Right renal pelvis (tissue), 4 donors: ENCODE measurements around the gene CCDC121. TPM values are rescaled to one million over a fixed set of nuclear protein-coding genes. Genes with fewer than 3 reads are reported as not detected.
A peak's percentile ranks its signal among the peaks of the same experiment; 100 is the strongest.

Source experiments
- DNase-seq, 4 donors: peaks; one replicate each; pipeline ENCODE4 v3.0.0-alpha.2; 2013; ENCODE audit warnings: low read depth in 4 of 4, low spot score in 3 of 4, missing footprints in 1 of 4
- polyA plus RNA-seq, 4 donors: library from polyadenylated mRNA; unstranded; fragments of 120-200 nt; gene quantifications; one replicate each; pipeline ENCODE4 v1.2.1, GENCODE V29; 2013; ENCODE audit not compliant: insufficient read length in 4 of 4

Gene CCDC121, protein sequence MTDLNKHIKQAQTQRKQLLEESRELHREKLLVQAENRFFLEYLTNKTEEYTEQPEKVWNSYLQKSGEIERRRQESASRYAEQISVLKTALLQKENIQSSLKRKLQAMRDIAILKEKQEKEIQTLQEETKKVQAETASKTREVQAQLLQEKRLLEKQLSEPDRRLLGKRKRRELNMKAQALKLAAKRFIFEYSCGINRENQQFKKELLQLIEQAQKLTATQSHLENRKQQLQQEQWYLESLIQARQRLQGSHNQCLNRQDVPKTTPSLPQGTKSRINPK
- 10 to 100 TPM; 11.2 to 14.5 (median 13.6) TPM for polyA plus RNA-seq

GRCh38 chr2:27628767-27629709, at the start of gene CCDC121, which contains the start of gene GPN1:
TSS of gene CCDC121 (minus strand) at chr2:27629012. CDS start at chr2:27627799, 1,213 bp downstream.
TSS of gene GPN1 (plus strand) at chr2:27629050. CDS start at chr2:27629059, 9 bp downstream.
- DNase-seq = peak; percentile 61 to 70 (median 64)

DNA sequence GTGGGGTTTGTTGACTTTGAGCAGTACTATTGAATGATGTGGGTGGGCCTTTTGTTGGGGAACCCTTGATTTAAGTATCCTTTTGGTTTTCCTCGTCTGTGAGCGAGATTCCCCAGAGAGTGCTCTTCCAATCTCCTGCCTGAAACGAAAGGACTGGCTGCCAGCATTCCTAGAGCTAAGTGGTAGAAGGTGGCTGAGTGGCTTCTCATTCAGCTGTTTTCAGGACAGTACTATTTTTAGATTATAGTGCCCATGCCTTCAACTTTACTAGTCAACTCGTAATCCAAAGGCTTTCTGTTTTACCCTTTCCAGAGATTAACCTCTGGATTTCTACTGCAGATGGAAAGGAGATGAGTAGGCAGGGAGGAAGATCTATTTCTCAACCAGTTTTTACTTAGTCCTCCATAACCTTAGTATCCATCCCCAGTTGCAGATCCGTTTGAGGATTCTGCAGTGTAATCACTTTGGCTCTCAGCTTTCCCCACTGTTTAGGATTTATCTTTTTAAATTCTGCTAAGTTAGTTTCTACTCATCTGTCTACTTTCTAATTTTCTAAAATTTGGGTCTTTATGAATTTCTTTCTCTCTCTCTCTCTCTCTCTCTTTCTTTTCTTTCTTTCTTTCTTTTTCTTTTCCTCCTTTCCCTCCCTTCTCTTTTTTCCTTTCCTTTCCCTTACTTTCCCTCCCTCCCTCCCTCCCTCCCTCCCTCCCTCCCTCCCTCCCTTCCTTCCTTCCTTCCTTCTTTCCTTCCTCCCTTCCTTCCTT, 44.1 kb upstream of the CCDC121 start:
- no peak for DNase-seq

DNA sequence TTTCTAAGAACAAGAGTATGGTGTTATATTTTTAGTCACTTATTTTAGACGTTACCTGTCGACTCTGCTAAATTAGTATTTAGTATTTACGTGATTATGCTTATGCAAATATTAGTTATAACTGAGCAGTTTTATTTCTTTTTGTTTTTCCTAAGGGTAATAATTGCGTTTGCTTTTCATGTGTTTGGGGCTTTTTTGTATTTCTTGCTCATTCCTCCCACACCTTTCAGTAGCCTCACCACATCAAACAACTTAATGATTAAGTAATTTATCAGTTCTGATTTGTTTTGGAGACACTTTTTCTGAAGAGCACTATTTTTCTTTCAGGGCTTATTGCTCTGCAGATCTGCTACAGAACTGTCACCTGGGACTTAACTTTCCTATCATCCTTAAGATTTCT, 42.4 kb upstream of the CCDC121 start:
- no peak for DNase-seq

GRCh38 chr2:27667446-27667845, 38.6 kb upstream of the CCDC121 start:
- no peak for DNase-seq

DNA sequence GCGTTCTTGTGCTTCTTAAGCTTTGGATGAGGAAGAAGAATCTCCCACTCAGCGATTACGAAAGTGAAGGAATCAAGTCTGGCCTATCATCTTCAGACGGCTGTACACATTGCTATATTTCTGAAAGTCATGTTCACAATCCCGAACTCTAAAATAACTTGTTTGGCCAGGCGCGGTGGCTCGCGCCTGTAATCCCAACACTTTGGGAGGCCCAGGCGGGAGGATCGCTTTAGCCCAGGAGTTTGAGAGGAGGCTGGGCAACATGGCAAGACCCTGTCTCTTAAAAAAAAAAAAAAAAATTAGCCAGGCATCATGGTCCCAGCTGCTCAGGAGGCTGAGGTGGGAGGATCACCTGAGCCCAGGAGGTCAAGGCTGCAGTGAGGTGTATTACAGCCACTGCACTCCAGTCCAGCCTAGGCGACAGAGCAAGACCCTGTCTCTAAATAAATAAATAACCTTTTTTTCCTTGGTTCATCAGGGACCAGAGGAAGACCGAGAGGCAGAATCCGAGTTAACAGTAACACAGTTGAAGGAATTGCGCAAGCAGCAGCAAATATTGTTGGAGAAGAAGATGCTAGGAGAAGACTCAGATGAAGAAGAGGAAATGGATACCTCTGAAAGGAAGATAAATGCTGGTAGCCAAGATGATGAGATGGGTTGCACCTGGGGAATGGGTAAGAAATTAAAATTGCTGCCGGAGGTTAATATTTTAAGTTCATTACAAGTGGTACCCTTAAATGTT, 36.0 kb upstream of the CCDC121 start:
- DNase-seq = no peak

DNA sequence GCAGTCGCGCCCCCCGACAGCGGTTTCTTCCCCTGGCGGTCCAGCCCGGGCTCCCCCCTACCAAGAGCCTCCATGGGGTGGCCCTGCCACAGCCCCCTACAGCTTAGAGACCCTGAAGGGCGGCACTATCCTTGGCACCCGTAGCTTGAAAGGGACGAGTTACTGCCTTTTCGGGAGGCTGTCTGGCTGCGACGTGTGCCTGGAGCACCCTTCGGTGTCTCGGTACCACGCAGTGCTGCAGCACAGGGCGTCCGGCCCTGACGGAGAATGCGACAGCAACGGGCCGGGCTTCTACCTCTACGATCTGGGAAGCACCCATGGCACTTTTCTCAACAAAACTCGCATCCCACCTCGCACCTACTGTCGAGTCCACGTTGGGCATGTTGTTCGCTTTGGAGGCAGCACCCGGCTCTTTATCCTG, 35.4 kb upstream of the CCDC121 start:
- DNase-seq = no peak

DNA sequence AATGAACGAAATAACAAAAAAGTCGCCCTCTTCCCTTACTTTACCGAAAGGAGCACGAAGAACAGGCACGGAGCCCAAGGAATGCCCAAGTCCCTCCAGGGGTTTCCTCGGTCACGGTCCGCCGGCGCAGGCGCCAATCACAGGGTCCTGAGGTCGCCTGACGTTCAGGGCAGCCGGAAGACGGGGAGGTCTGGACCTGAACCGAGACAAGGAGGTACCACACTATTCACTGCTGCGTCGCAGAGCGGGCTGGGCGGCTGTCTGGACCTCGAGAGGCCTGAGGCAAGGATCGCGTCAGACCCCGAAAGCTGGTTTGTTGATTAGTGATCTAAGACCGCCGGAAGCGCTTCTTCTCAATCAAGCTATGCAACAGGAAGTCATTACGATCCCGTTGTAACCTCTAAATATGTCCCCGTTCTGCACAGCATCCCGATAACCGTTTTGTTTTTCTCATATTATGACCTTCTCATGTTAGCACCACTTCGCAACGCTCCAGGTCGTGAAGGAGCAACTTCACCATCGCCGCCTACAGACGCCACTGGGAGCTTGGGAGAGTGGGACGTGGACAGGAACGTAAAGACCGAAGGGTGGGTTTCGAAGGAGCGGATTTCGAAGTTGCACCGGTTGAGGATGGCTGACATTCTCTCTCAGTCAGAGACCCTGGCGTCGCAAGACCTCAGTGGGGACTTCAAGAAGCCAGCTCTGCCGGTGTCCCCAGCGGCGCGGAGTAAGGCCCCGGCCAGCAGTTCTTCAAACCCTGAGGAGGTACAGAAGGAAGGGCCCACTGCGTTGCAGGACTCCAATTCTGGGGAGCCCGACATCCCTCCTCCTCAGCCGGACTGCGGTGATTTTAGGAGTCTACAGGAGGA, 34.7 kb upstream of the CCDC121 start, which contains the start of the genes SLC4A1AP and SUPT7L:
Gene SLC4A1AP, plus strand, starts transcription at position 605 of the 869 bp plus-strand sequence. Its CDS starts 26 bp downstream, at position 631.
Gene SUPT7L, minus strand, starts transcription at position 330 of the 869 bp plus-strand sequence. CDS start 1,422 bp downstream, outside the sequence.
- peak; percentile 73 to 85 (median 74) for DNase-seq

DNA sequence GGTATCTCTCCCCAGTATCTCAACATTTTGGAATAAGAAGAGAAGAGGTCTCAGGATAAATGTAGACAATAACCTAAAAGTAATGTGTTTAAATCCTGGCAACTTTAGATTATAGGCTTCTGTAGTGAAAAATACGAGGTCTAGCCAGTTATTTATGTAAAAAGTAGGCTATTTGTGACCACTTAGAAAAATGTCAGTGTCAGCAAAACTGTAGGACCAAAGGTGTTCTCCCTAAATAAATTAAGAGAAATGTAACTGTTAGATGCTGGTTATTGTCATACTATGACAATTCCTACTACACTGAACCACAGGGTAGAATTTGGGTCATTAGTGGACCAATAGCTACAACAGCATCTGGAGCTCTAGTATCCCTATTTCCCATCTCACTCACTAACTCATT, 32.6 kb upstream of the CCDC121 start:
- no peak for DNase-seq

DNA sequence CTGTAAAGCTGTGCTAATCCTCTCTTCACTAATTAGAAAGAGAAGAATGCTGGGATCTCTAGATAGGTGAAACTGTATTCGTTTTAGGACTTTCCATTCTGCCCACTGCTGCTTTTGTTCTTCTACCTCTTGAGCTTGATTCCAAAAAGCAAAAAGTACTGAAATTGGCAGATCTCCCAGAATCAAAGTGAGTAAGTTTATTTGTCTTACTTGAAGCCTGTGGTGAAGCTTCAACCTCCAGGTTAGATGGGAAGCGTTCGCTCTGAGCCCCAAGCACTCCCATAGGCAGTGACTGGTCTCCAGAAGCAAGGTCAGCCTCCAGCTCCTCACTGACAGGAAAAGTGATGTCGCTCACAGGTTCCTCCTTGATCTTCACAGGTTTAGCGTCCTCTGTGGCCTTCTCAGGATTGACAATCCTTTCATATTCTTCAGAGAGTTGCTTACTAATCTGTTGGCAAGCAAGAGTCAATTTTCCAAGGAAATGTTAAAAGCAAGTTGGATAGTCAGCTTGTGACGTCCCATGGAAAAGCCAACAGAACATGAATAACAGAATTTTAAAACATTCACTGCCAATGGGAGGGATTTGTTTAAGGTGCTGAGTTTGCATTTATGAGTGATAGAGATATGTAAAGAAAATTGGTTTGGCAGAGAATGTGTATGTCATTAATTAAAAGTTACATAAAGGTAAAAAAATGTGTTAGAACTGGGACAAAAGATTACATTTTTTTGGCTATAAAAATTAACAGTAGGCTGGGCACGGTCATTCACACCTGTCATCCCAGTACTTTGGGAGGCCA, 26.5 kb upstream of the CCDC121 start:
- DNase-seq = no peak

GRCh38 chr2:27653397-27653796, 24.6 kb upstream of the CCDC121 start:
- DNase-seq = no peak

DNA sequence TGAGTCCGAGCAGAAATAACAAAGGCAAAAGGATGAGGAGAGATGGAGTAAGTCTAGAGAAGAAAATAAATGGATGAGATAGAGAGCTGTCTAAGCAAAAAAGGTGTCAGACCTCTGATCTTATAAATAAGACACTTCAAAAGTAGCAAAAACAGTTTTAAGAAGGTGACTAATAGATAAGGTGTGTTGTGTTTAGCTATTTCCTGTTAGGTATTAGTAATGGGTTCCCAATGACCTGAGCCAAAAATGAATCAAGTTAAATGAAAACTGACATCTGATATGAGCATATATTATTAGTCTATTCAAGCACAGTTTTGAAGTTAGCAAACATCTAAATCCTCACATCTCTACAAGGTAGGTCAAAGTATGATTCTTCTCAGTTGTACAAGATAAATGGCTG, 24.0 kb upstream of the CCDC121 start:
- DNase-seq = no peak

DNA sequence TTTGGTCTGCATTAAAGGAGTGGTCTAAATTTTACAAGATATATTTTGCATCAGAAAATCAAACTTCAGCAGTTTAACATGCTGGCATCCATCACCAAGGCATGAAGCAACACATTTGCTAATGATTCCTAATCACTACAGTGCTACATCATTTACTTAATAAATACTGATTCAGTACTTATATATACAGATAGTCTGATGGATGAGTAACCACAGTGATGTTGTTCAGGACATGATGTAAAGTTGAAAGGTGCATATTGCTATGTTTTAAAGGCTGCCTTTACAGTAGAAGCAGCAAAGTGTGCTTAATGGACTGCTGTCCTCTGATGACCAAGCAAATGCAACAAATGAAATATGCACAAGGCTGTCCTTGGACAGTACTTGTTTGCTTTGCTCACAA, 23.5 kb upstream of the CCDC121 start:
- DNase-seq = no peak

DNA sequence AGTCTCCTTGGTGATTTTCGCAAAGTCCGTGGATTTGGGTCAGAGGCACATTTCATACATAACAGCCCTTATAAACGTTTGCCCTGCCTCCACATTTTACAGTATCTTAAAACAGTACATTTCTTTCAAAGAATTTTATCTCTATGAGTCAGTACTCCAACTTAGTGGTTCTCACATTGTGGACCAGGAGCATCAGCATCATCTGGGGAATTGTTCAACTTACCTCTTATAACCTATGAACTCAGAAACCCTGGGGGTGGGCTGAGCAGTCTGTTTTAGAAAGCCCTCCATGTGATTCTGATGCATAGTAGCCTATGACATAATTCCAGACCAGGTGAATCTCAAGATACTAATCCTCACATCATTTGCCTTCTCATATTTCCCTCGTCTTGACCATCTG, 22.2 kb upstream of the CCDC121 start:
- no peak for DNase-seq

GRCh38 chr2:27647737-27648136, 18.9 kb upstream of the CCDC121 start:
- DNase-seq = no peak

GRCh38 chr2:27647289-27647688, 18.5 kb upstream of the CCDC121 start:
- DNase-seq = no peak

GRCh38 chr2:27645197-27645596, 16.4 kb upstream of the CCDC121 start:
- DNase-seq = no peak

DNA sequence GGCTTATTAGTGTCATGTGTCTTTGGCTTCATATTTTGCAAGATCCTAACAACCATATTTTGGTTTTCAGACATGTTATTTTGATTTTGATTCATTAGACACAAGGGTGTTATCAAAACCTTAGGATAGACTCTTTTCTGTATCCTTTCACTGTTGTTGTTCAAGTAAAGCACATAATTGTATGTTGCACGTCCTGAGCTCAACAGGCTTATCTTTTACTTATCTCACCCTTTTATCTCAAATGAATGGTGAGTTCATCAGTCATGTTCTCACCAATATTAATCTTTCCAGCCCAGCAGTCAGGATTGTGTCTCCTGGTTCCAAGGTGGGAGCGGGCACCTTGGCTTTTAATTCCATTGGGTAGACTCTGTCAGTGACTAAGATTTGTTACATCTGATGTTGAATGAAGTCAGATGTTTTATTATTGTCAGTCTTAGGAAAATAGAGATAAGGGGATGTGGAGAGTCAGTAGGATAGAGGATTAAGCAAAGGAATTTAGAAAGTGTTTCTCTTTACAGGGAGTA, 12.0 kb upstream of the CCDC121 start:
- no peak for DNase-seq

DNA sequence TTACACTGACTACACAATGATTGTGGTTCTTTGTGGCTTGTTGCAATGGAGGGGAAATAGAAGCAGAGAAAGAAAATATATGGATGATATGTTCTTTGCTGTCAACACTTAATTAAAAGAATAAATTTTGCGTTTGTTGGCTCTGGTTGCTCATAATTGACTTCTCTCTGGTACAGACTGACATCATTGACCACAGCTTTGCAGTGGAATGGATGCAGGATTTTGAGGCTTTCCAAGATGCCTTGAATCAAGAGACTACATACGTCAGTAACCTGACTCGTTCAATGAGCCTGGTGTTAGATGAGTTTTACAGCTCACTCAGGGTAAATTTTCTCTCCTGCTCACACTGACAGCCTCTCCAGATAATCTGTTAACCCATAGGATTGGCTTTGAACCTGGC, 9.9 kb upstream of the CCDC121 start:
- DNase-seq = no peak
